H1 (cell line): ENCODE results near the gene UCMA. TPM values are rescaled to one million over a fixed set of nuclear protein-coding genes. Genes with fewer than 3 reads are reported as not detected.

Source experiments
- CTCF ChIA-PET: fragments of 300-600 bp; sonication (Branson Sonifier 250); formaldehyde crosslinking; loops from one replicate; lab custom pipeline; 2021; ENCODE audit not compliant: partially characterized antibody; lab: Charles Lee
- POLR2A ChIA-PET: fragments of 300-600 bp; sonication (Branson Sonifier 250); formaldehyde crosslinking; loops from one replicate; lab custom pipeline; 2021; ENCODE audit warnings: inconsistent platforms; ENCODE audit not compliant: partially characterized antibody; lab: Charles Lee
- DNase-seq, 2 experiments: peaks; one replicate each; pipeline versions ENCODE4 v3.0.0 to v3.0.0-alpha.2; 2010 to 2022; ENCODE audit warnings: low spot score in 2 of 2, low read depth in 1 of 2, mixed read lengths in 1 of 2
- FAIRE-seq: peaks from 2 replicates; lab custom pipeline; 2011; peaks lifted over from hg19 to GRCh38; lab: Jason Lieb, UNC
- H2AFZ ChIP-seq: 2 replicates; pipeline ENCODE4 v1.8.1; 2012; ENCODE audit warnings: low read length, inconsistent platforms
- H2AK5ac ChIP-seq: 2 replicates; pipeline ENCODE4 v1.6.1; 2013; ENCODE audit warnings: low read depth, low read length
- H2BK120ac ChIP-seq: replicated peaks from 2 replicates; pipeline ENCODE3; 2013; ENCODE audit warnings: low read depth, low read length, inconsistent platforms
- H2BK12ac ChIP-seq: 2 replicates; pipeline ENCODE4 v1.6.1; 2013; ENCODE audit warnings: low read depth, low read length
- H2BK15ac ChIP-seq: 2 replicates; pipeline ENCODE4 v1.6.1; 2013; ENCODE audit warnings: low read length
- H2BK20ac ChIP-seq: 2 replicates; pipeline ENCODE4 v1.6.1; 2013; ENCODE audit warnings: low read length
- H2BK5ac ChIP-seq: 2 replicates; pipeline ENCODE4 v1.6.1; 2013; ENCODE audit warnings: low read depth, low read length
- H3K14ac ChIP-seq: 2 replicates; pipeline ENCODE4 v1.6.1; 2013; ENCODE audit warnings: inconsistent platforms; ENCODE audit not compliant: insufficient read length
- H3K18ac ChIP-seq: 2 replicates; pipeline ENCODE4 v1.6.1; 2013; ENCODE audit warnings: low read length; ENCODE audit errors: extremely low read depth
- H3K23ac ChIP-seq: 2 replicates; pipeline ENCODE4 v1.6.1; 2013; ENCODE audit warnings: inconsistent platforms; ENCODE audit not compliant: insufficient read length
- H3K23me2 ChIP-seq: 2 replicates; pipeline ENCODE4 v1.6.1; 2013; ENCODE audit warnings: low read depth, low read length
- H3K27ac ChIP-seq: 2 replicates; pipeline ENCODE4 v1.6.1; 2011; ENCODE audit warnings: low read depth, low read length, inconsistent platforms
- H3K27me3 ChIP-seq, 4 experiments: replicated peaks in 1 of 4; 1 replicate in 1 of 4; 2 replicates in 3 of 4; pipeline versions ENCODE4 v1.6.1 to v1.8.1; 2011 to 2013; ENCODE audit warnings: low read length in 3 of 4, mild to moderate bottlenecking in 3 of 4, inconsistent platforms in 2 of 4, mixed read lengths in 2 of 4, moderate library complexity in 1 of 4; ENCODE audit not compliant: control insufficient read depth in 3 of 4, insufficient read depth in 3 of 4; ENCODE audit errors: extremely low read depth in 1 of 4
- H3K36me3 ChIP-seq, 4 experiments: 2 replicates each; pipeline versions ENCODE4 v1.6.1 to v1.8.1; 2011 to 2013; ENCODE audit warnings: mild to moderate bottlenecking in 4 of 4, low read length in 3 of 4, moderate library complexity in 2 of 4, control low read depth in 1 of 4, inconsistent platforms in 1 of 4; ENCODE audit not compliant: insufficient read depth in 4 of 4, control insufficient read depth in 2 of 4
- H3K4ac ChIP-seq: replicated peaks from 2 replicates; pipeline ENCODE3; 2013; ENCODE audit warnings: low read length, low read depth, mixed read lengths, inconsistent platforms; ENCODE audit not compliant: insufficient read length
- H3K4me1 ChIP-seq, 4 experiments: replicated peaks in 1 of 4; 1 replicate in 1 of 4; 2 replicates in 3 of 4; pipeline versions ENCODE4 v1.6.1 to v1.8.1; 2011 to 2013; ENCODE audit warnings: low read length in 3 of 4, inconsistent platforms in 2 of 4, mixed read lengths in 1 of 4; ENCODE audit not compliant: insufficient read depth in 4 of 4, control insufficient read depth in 3 of 4
- H3K4me2 ChIP-seq, 2 experiments: 2 replicates each; pipeline versions ENCODE4 v1.6.1 to v1.8.1; 2011 to 2013; ENCODE audit warnings: low read depth in 2 of 2, low read length in 2 of 2, control low read depth in 1 of 2, inconsistent platforms in 1 of 2, mild to moderate bottlenecking in 1 of 2; ENCODE audit not compliant: insufficient read depth in 1 of 2
- H3K4me3 ChIP-seq, 4 experiments: fragments of 200-600, 300-600 bp in 1 of 4; sonication (generic), shearing (Covaris generic), sonication (Bioruptor Twin) in 1 of 4; 2 replicates each; pipeline versions ENCODE4 v1.5.1 to v1.8.1; 2011 to 2016; ENCODE audit warnings: low read length in 4 of 4, low read depth in 3 of 4, control low read depth in 2 of 4, inconsistent platforms in 2 of 4, mild to moderate bottlenecking in 2 of 4, mixed read lengths in 1 of 4, moderate library complexity in 1 of 4; ENCODE audit not compliant: insufficient read depth in 2 of 4; ENCODE audit errors: extremely low read depth in 1 of 4
- H3K56ac ChIP-seq: replicated peaks from 2 replicates; pipeline ENCODE3; 2013; ENCODE audit warnings: low read depth, mild to moderate bottlenecking, mixed read lengths, low read length, inconsistent platforms; ENCODE audit not compliant: insufficient read length
- H3K79me1 ChIP-seq: 2 replicates; pipeline ENCODE4 v1.6.1; 2013; ENCODE audit warnings: low read depth, low read length, control low read depth
- H3K79me2 ChIP-seq, 2 experiments: 2 replicates each; pipeline versions ENCODE4 v1.6.1 to v1.8.1; 2012 to 2013; ENCODE audit warnings: low read length in 2 of 2, mild to moderate bottlenecking in 2 of 2, inconsistent platforms in 1 of 2; ENCODE audit not compliant: insufficient read depth in 2 of 2, control insufficient read depth in 1 of 2
- H3K9ac ChIP-seq, 4 experiments: replicated peaks in 1 of 4; 1 replicate in 1 of 4; 2 replicates in 3 of 4; pipeline versions ENCODE4 v1.6.1 to v1.8.1; 2011 to 2013; ENCODE audit warnings: low read depth in 3 of 4, low read length in 3 of 4, control low read depth in 2 of 4, mild to moderate bottlenecking in 2 of 4, moderate library complexity in 2 of 4, inconsistent platforms in 1 of 4; ENCODE audit errors: extremely low read depth in 1 of 4
- H3K9me3 ChIP-seq, 2 experiments: 2 replicates each; pipeline versions ENCODE4 v1.6.1 to v1.8.1; 2012 to 2013; ENCODE audit warnings: mild to moderate bottlenecking in 2 of 2, moderate library complexity in 2 of 2, control low read depth in 1 of 2, inconsistent platforms in 1 of 2, low read depth in 1 of 2, low read length in 1 of 2, mixed read lengths in 1 of 2; ENCODE audit not compliant: insufficient read depth in 2 of 2
- H4K20me1 ChIP-seq, 2 experiments: replicated peaks in 1 of 2; 2 replicates each; pipeline versions ENCODE3 to v1.8.1; 2011 to 2013; ENCODE audit warnings: inconsistent platforms in 2 of 2, low read length in 2 of 2, mild to moderate bottlenecking in 1 of 2; ENCODE audit not compliant: insufficient read depth in 2 of 2, control insufficient read depth in 1 of 2
- H4K5ac ChIP-seq: 2 replicates; pipeline ENCODE4 v1.6.1; 2013; ENCODE audit warnings: low read length, low read depth, mixed read lengths, inconsistent platforms; ENCODE audit not compliant: insufficient read length
- H4K8ac ChIP-seq: 2 replicates; pipeline ENCODE4 v1.8.0; 2013; ENCODE audit warnings: mild to moderate bottlenecking, moderate library complexity, low read length, inconsistent platforms; ENCODE audit not compliant: insufficient read depth; ENCODE audit errors: extremely low read depth
- H4K91ac ChIP-seq: replicated peaks from 2 replicates; pipeline ENCODE3; 2013; ENCODE audit warnings: low read length, mixed read lengths, inconsistent platforms; ENCODE audit not compliant: insufficient read length
- HDAC2 ChIP-seq, 2 experiments: fragments of 300-600 bp in 1 of 2; sonication (generic) in 1 of 2; IDR thresholded peaks; 2 replicates each; pipeline ENCODE4 v1.6.1; 2011 to 2012; ENCODE audit warnings: low read depth in 2 of 2, low read length in 2 of 2, mild to moderate bottlenecking in 2 of 2, moderate library complexity in 2 of 2, borderline replicate concordance in 1 of 2, inconsistent platforms in 1 of 2
- KDM1A ChIP-seq: fragments of 200-600, 300-600 bp; sonication (generic); IDR thresholded peaks from 2 replicates; pipeline ENCODE4 v1.7.1; 2016; ENCODE audit warnings: mild to moderate bottlenecking, low read length, borderline replicate concordance
- POU5F1 ChIP-seq: IDR thresholded peaks from 2 replicates; pipeline ENCODE4 v1.6.1; 2011; ENCODE audit warnings: low read depth, mild to moderate bottlenecking, low read length, moderate library complexity
- SAP30 ChIP-seq: fragments of 300-600 bp; sonication (generic); IDR thresholded peaks from 2 replicates; pipeline ENCODE4 v1.7.1; 2012; ENCODE audit warnings: low read length, moderate library complexity, mild to moderate bottlenecking, inconsistent platforms; ENCODE audit not compliant: insufficient read depth, insufficient replicate concordance
- SIN3A ChIP-seq, 2 experiments: IDR thresholded peaks in 1 of 2; conservative IDR thresholded peaks in 1 of 2; 2 replicates each; pipeline ENCODE4 v1.6.1; 2011 to 2012; ENCODE audit warnings: low read length in 2 of 2, improper control_type of control experiment in 1 of 2, low read depth in 1 of 2, mild to moderate bottlenecking in 1 of 2
- WGBS, 2 experiments: shearing (Covaris generic) in 1 of 2; methylation state at CpG; one replicate each; pipeline versions ENCODE4 v1.1.6 to v1.1.7; 2013 to 2015; ENCODE audit warnings: low lambda C conversion rate in 2 of 2, mixed read lengths in 2 of 2, inconsistent platforms in 1 of 2, low coverage in 1 of 2, missing lambda C conversion rate in 1 of 2; ENCODE audit not compliant: insufficient replicate concordance in 2 of 2, insufficient coverage in 1 of 2, insufficient read length in 1 of 2; ENCODE audit errors: extremely low coverage in 1 of 2, missing lambda C conversion rate in 1 of 2; 5-methylcytosine and 5-hydroxymethylcytosine counted together
- polyA plus RNA-seq, 7 experiments: library from polyadenylated mRNA; depleted of rRNA in 3 of 7; stranded (reverse) in 5 of 7; unstranded in 2 of 7; fragments of >200 nt in 5 of 7; fragments of 200-250 nt in 2 of 7; gene quantifications; 1 replicate in 5 of 7; 2 replicates in 1 of 7; 4 replicates in 1 of 7; pipeline versions ENCODE4 v1.2.1 to v1.2.3, GENCODE V29; 2011 to 2013; ENCODE audit warnings: missing spikeins in 2 of 7, mixed read lengths in 2 of 7
- total RNA-seq: library from RNA; stranded (reverse); fragmentation: NEBNext Ultra II Directional; extraction: Animal tissue kit (Norgen Biotek cat#: 25700); gene quantifications from 2 replicates; pipeline ENCODE4 v1.2.1, GENCODE V29; 2021

Gene UCMA
- total and polyA plus RNA-seq, 2 of the 8 experiments (the other 6 are each of a cell fraction or from before 2014, with no cell fraction given) = 1.2 to 4.6 TPM

GRCh38 chr10:13268310-13268709 is 34.1 kb upstream of the UCMA start:
- Histone ChIP-seq H3K27ac (no peak overlapping the region), H2BK120ac (no peak overlapping the region), H3K79me1 (no peaks in the 10 kb centered on the region), H4K5ac (no peak overlapping the region), H3K23ac (no peak overlapping the region), H2AK5ac (no peak overlapping the region), H3K4me1 (peaks cover 4 to 12% (median 7%) of the 10 kb centered on the region in 4 experiments), H2BK12ac (no peak overlapping the region), H4K91ac (no peak overlapping the region), H4K20me1 (no peaks in the 10 kb centered on the region), H3K56ac (no peak overlapping the region), H2BK15ac (no peak overlapping the region), H3K14ac (no peak overlapping the region), H2BK20ac (no peak overlapping the region), H3K79me2 (no peaks in the 10 kb centered on the region), H3K36me3 (no peaks in the 10 kb centered on the region), H3K9ac (no peak overlapping the region), H3K18ac (no peak overlapping the region), H3K4me2 (no peak overlapping the region), H3K4ac (no peak overlapping the region), H3K9me3 (no peaks in the 10 kb centered on the region), H3K27me3 (no peaks in the 10 kb centered on the region; a peak in 1 of 7 replicates), H2AFZ (no peak overlapping the region), H4K8ac (no peak overlapping the region), H3K4me3 (no peak overlapping the region), H3K23me2 (no peaks in the 10 kb centered on the region; the same call in 1 of the 2 replicates), H2BK5ac (no peak overlapping the region)
- ChIA-PET POLR2A (interaction anchor here (1.2 to 1.4 kb wide), 3 partner anchors 32 to 82 kb away, joined by 4 to 7 read pairs (median 4); partner anchors contain the start of gene PHYH), CTCF (no interaction called here)
- no peak for FAIRE-seq
- TF ChIP-seq KDM1A = peak; percentile 87; the same call in 1 of the 2 replicates
- no peak for TF ChIP-seq SAP30
- 0 out of 4 replicates have a peak, but pooled peaks of 1 of the 2 experiments have one; percentile 47 for TF ChIP-seq HDAC2 (IDR thresholded peaks at IDR 0.05; ENCODE audit: borderline replicate concordance in 1 of 2, low read depth in 2 of 2, low read length in 2 of 2)
- TF ChIP-seq POU5F1 = no peak
- TF ChIP-seq SIN3A (conservative IDR thresholded peaks at IDR 0.05 in 1 of 2, IDR thresholded peaks at IDR 0.05 in 1 of 2; ENCODE audit: low read depth in 1 of 2, low read length in 2 of 2) = no peak
- DNase-seq = no peak
- 73% methylated on average over 4 of the region's 4 CpGs; no CpG with 5 or more reads in 1 of the 2 experiments for WGBS, 2 experiments
